ENCODE data around the gene RSPH6A.
A peak's percentile ranks its signal among the peaks of the same experiment; 100 is the strongest.
"Not testable (repeated sequence)": the region's sequence is repeated elsewhere in the genome, so short reads cannot be mapped to it uniquely, and the experiment has no call there.

Gene RSPH6A

GRCh38 chr19:45804959-45805230, 10.2 kb downstream of the RSPH6A start:
- no peak overlapping the region for H3K4me3 ChIP-seq (ENCODE audit: control insufficient read depth, low read depth, low read length)
- TF ChIP-seq CTCF (conservative IDR thresholded peaks at IDR 0.05; ENCODE audit: control insufficient read depth, insufficient read depth, low read depth, low read length) = no peak
- DNase-seq (ENCODE audit: low read depth) = no peak

- no peak for TF ChIP-seq CTCF (conservative IDR thresholded peaks at IDR 0.05; ENCODE audit: control insufficient read depth, insufficient read depth, low read depth, low read length)
- no peak overlapping the region for H3K4me3 ChIP-seq (ENCODE audit: control insufficient read depth, low read depth, low read length)
Observed at GRCh38 chr19:45804140-45804958, 10.8 kb downstream of the RSPH6A start.

GRCh38 chr19:45801603-45802175, 13.4 kb downstream of the RSPH6A start:
- no peak for TF ChIP-seq CTCF (conservative IDR thresholded peaks at IDR 0.05; ENCODE audit: control insufficient read depth, insufficient read depth, low read depth, low read length)
- no peak overlapping the region for H3K4me3 ChIP-seq (ENCODE audit: control insufficient read depth, low read depth, low read length)

More at GRCh38 chr19:45804140-45804958, 10.8 kb downstream of the RSPH6A start:
- no peak for DNase-seq (ENCODE audit: low read depth)

GRCh38 chr19:45800070-45800553, 15.0 kb downstream of the RSPH6A start:
- peak; percentile 62 for DNase-seq (ENCODE audit: low read depth)
- no peak overlapping the region for H3K4me3 ChIP-seq (ENCODE audit: control insufficient read depth, low read depth, low read length)
- TF ChIP-seq CTCF (conservative IDR thresholded peaks at IDR 0.05; ENCODE audit: control insufficient read depth, insufficient read depth, low read depth, low read length) = no peak

More at GRCh38 chr19:45801603-45802175, 13.4 kb downstream of the RSPH6A start:
- no peak for DNase-seq (ENCODE audit: low read depth)

GRCh38 chr19:45799541-45799940, 15.6 kb downstream of the RSPH6A start:
- not testable (repeated sequence) for DNase-seq (ENCODE audit: low read depth); H3K4me3 ChIP-seq (ENCODE audit: control insufficient read depth, low read depth, low read length)

- DNase-seq (ENCODE audit: low read depth) = peak; percentile 79
- TF ChIP-seq CTCF (conservative IDR thresholded peaks at IDR 0.05; ENCODE audit: control insufficient read depth, insufficient read depth, low read depth, low read length) = peak; percentile 71
- H3K4me3 ChIP-seq (ENCODE audit: control insufficient read depth, low read depth, low read length) = no peak overlapping the region
Observed at GRCh38 chr19:45798995-45799517, 16.1 kb downstream of the RSPH6A start.

GRCh38 chr19:45794627-45795026, 20.5 kb downstream of the RSPH6A start:
- no peak overlapping the region for H3K4me3 ChIP-seq (ENCODE audit: control insufficient read depth, low read depth, low read length)
- DNase-seq (ENCODE audit: low read depth) = no peak
- TF ChIP-seq CTCF (conservative IDR thresholded peaks at IDR 0.05; ENCODE audit: control insufficient read depth, insufficient read depth, low read depth, low read length) = no peak
